Measurements from ENCODE around the gene BMP5.

The BMP5 gene

DNA sequence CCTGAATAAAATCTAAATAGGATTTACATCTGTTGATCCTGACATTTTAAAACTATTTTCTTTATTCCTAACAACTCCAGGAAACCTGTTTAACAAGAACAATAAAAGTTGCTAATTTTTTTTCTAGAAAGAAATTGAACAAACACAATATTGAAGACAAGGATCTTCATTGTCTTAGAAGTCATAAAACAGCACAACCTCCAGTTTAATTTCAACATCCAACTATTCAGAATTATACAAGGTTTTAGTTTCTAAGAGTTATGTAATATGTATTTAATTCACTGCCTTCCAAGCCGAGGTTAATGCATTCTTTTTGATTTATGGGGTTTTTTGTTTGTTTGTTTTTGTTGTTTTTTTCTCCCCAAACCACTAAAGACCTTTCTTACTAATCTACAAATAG is 7.2 kb downstream of the BMP5 start:
- no peaks in the 10 kb centered on the region for H3K27me3 ChIP-seq (ENCODE audit: insufficient read depth, poor library complexity, severe bottlenecking)
- H3K27ac ChIP-seq (replicated peaks) = no peak overlapping the region
- TF ChIP-seq, protein P1, sequence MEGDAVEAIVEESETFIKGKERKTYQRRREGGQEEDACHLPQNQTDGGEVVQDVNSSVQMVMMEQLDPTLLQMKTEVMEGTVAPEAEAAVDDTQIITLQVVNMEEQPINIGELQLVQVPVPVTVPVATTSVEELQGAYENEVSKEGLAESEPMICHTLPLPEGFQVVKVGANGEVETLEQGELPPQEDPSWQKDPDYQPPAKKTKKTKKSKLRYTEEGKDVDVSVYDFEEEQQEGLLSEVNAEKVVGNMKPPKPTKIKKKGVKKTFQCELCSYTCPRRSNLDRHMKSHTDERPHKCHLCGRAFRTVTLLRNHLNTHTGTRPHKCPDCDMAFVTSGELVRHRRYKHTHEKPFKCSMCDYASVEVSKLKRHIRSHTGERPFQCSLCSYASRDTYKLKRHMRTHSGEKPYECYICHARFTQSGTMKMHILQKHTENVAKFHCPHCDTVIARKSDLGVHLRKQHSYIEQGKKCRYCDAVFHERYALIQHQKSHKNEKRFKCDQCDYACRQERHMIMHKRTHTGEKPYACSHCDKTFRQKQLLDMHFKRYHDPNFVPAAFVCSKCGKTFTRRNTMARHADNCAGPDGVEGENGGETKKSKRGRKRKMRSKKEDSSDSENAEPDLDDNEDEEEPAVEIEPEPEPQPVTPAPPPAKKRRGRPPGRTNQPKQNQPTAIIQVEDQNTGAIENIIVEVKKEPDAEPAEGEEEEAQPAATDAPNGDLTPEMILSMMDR (IDR thresholded peaks at IDR 0.05; ENCODE audit: insufficient read depth, low read length) = no peak
- TF ChIP-seq REST (IDR thresholded peaks at IDR 0.05; ENCODE audit: insufficient replicate concordance, low read depth) (no peak), GABPA (IDR thresholded peaks at IDR 0.05; ENCODE audit: low read depth) (no peak), SPI1 (IDR thresholded peaks at IDR 0.05; ENCODE audit: borderline replicate concordance, low read depth) (no peak), POLR2AphosphoS5 (IDR thresholded peaks at IDR 0.05; ENCODE audit: low read depth) (no peak)
- no peak overlapping the region for H3K4me3 ChIP-seq (replicated peaks; ENCODE audit: insufficient read depth, low read length)
- DNase-seq (ENCODE audit: low read depth in 1 of 2, low spot score in 1 of 2) = no peak

- Histone ChIP-seq H3K4me3 (replicated peaks; ENCODE audit: insufficient read depth, low read length) (no peak overlapping the region), H3K27me3 (ENCODE audit: insufficient read depth, poor library complexity, severe bottlenecking) (no peaks in the 10 kb centered on the region), H3K27ac (replicated peaks) (no peak overlapping the region)
- TF ChIP-seq GABPA (IDR thresholded peaks at IDR 0.05; ENCODE audit: low read depth) (no peak), POLR2AphosphoS5 (IDR thresholded peaks at IDR 0.05; ENCODE audit: low read depth) (no peak), REST (IDR thresholded peaks at IDR 0.05; ENCODE audit: insufficient replicate concordance, low read depth) (no peak), SPI1 (IDR thresholded peaks at IDR 0.05; ENCODE audit: borderline replicate concordance, low read depth) (no peak)
- TF ChIP-seq, protein P1 (IDR thresholded peaks at IDR 0.05; ENCODE audit: insufficient read depth, low read length) = no peak
- no peak for DNase-seq (ENCODE audit: low read depth in 1 of 2, low spot score in 1 of 2)
Observed at GRCh38 chr6:55866128-55866527, 9.3 kb downstream of the BMP5 start.

DNA sequence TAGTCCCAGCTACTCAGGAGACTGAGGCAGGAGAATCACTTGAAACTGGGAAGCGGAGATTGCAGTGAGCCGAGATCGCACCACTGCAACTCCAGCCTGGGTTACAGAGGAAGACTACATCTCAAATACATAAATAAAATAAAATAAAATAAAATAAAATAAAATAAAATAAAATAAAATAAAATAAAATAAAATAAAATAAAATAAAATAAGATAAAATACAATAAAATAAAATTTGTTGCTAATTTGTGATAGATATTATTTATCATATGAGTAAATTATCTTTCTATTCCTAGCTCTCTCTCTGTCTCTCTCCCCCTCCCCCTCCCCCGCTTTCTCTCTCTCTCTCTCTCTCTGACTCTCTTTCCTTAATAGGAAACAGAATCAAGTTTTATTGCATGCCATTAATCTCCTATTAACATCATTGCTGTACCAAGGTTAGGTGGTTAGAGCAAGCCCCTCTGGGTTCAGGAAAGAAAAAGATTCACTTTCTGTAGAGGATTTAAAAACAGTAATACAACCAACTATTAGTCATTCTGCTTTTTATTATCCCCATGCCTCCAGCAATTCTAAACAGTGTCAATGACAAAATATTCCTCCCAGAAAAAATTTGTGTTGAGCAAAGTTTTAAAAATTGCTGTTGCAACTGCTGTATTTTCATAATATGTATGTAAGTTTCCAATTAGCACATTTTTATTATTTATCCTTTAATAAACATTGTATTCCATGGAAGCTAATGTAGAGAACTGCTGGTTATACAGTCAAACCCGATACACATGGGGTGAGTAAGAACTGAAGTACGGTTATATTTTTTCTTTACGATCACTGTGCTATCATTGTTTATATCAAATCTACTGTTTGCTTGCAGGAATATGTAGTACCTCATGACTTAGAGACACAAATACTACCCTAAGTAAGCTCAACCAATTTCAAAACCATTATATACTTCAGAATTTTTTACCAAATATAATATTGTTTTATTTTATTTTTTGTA is 22.1 kb downstream of the BMP5 start:
- DNase-seq (ENCODE audit: low read depth in 1 of 2, low spot score in 1 of 2) = no peak
- no peaks in the 10 kb centered on the region for H3K27me3 ChIP-seq (ENCODE audit: insufficient read depth, poor library complexity, severe bottlenecking)
- no peak overlapping the region for H3K27ac ChIP-seq (replicated peaks)
- TF ChIP-seq REST (IDR thresholded peaks at IDR 0.05; ENCODE audit: insufficient replicate concordance, low read depth) = no peak
- TF ChIP-seq, protein P1 (IDR thresholded peaks at IDR 0.05; ENCODE audit: insufficient read depth, low read length) = no peak
- TF ChIP-seq POLR2AphosphoS5 (IDR thresholded peaks at IDR 0.05; ENCODE audit: low read depth) = no peak
- no peak for TF ChIP-seq GABPA (IDR thresholded peaks at IDR 0.05; ENCODE audit: low read depth)
- no peak for TF ChIP-seq SPI1 (IDR thresholded peaks at IDR 0.05; ENCODE audit: borderline replicate concordance, low read depth)
- H3K4me3 ChIP-seq (replicated peaks; ENCODE audit: insufficient read depth, low read length) = no peak overlapping the region
